Smooth muscle cell of the brain vasculature (primary cell): ENCODE measurements around the gene DAAM1.

ENCODE experiments used
- DNase-seq: peaks from one replicate; pipeline ENCODE4 v3.0.0-alpha.2; 2012; ENCODE audit warnings: low read depth, low spot score

Gene DAAM1

GRCh38 chr14:59254911-59255545 lies 66.6 kb downstream of the DAAM1 start:
- DNase-seq, result no peak

GRCh38 chr14:59256331-59256730 lies 67.9 kb downstream of the DAAM1 start:
- no peak for DNase-seq

DNA sequence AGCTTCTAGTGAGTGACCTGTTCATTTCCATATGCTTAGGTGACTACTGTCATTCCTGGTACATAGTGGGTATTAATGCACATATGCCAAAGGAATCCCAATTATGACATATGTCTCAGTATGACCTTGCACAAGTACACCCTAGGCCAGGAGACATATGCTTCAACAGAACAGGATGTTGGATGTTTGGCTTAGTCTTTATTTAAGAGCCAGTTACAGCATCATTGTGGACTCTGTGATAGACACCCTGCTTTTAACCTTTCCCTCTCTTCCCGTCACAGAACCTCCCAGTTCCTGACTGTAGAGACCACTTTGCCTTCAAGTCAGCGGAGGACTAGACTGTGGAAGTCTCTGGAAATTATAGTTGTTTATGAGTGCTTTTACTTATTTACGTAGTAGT lies 72.9 kb downstream of the DAAM1 start:
- no peak for DNase-seq

- DNase-seq, result no peak
Measured at GRCh38 chr14:59262717-59263454, 74.4 kb downstream of the DAAM1 start.

DNA sequence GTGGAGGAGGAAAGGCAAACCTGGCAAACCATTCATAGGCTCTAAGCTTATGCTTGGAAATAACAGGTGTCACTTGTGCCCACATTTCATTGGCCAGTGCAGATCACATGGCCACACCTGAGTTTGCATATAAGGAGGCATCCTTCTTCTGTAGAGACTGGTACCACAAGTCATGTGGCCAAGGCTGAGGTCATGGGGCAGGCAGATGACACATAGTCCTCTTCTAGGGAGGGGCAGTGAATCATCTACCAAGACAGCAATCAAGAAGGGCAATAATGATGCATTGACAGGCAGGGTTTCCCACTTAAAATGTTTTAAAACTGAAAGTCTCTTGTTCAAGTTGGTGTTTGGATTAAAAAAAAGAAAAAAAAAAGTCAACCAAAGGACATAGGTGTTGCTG lies 77.3 kb downstream of the DAAM1 start:
- no peak for DNase-seq

DNA sequence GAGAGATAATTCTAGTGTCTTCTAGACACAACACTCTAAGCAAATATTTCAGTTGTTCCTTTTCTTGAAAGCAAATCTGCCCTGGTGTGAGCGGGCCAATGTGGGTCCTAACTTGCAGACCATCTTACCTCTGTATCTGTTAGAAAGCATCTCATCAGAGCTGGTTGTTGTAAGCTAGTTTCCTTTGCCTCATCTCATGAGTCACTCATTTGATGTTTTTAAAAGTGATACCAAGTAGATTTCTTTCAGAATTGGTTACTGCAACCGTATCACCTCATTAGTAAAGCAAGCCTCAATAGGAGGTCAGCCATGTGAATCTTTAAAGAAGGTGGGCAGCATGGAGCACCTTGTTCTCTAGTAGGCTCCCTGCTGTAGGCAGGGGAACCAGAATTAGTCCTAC lies 78.6 kb downstream of the DAAM1 start:
- DNase-seq, result no peak

DNA sequence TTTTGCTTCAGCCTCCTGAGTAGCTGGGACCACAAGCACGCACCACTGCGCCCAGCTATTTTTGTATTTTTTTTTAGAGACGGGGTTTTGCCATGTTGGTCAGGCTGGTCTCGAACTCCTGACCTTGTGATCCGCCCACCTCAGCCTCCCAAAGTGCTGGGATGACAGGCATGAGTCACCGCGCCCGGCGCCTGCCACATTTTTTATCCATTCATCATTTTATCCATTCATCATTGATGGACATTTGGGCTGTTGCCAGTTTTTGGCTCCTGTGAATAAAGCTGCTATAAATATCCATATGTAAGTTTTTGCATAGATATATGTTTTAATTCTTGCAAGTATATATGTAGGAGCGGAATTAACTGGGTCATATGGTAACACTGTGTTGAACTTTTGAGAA lies 79.5 kb downstream of the DAAM1 start:
- DNase-seq, result no peak

- no peak for DNase-seq
Measured at GRCh38 chr14:59268858-59269257, 80.4 kb downstream of the DAAM1 start.

GRCh38 chr14:59269466-59269865 lies 81.0 kb downstream of the DAAM1 start:
- no peak for DNase-seq

GRCh38 chr14:59271256-59271655 lies 82.8 kb downstream of the DAAM1 start:
- no peak for DNase-seq

GRCh38 chr14:59271734-59272133 lies 83.3 kb downstream of the DAAM1 start:
- DNase-seq, result no peak

GRCh38 chr14:59272633-59273032 lies 84.2 kb downstream of the DAAM1 start:
- DNase-seq, result no peak

DNA sequence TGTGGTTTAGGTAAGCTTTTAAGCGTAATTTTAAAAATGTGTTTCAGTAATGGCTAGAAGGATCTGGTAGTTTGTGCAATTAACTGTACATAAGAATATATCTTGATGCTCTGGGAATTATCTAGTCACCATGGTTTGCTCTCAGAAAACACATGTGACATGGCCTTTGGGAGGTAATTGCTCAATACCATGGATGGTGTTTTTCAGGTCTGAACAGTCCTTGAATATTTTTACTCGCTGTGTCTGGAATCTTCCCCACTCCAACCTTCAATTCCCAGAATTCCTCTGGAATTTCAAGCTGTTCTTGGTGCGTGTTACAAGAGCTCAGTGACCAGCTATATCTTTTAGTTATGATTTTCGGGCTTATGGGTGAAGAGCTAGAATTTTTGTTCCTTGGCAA lies 85.3 kb downstream of the DAAM1 start:
- no peak for DNase-seq

GRCh38 chr14:59274991-59275391 lies 86.5 kb downstream of the DAAM1 start:
- DNase-seq, result no peak

- DNase-seq, result no peak
Measured at GRCh38 chr14:59275668-59276067, 87.2 kb downstream of the DAAM1 start.

GRCh38 chr14:59276235-59276634 lies 87.8 kb downstream of the DAAM1 start:
- DNase-seq, result no peak

DNA sequence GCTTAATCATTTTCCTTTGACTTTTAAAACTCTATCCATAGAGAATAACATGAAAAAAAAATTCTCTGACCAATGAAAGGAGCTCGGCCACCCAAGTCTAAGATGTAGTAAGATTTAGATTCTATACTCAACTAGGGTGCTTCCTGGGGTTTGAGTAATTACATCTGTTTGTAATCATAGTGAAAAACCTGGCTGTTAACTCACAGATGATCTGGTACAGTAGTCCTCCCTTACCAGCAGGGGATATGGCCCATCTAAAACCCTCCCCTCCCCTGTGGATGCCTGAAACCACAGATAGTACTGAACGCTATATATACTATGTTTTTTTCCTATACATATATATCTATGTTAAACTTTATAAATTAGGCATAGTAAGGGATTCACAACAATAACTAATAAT lies 89.2 kb downstream of the DAAM1 start:
- no peak for DNase-seq

DNA sequence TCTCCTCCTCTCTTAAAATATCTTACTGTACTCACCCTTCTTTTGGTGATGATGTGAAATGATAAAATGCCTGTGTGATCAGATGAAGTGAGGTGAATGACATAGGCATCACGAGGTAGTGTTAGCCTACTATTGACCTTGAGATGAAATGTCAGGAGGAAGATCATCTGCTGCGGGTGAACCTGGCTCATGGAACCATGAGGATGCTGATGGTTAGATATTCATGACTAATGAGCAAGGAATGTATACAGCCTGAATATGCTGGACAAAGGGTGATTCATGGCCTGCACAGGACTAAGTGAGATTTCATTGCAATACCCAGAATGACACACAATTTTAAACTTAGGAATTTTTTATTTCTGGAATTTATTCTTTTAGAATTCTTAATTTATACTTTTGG lies 89.6 kb downstream of the DAAM1 start:
- DNase-seq, result no peak

- no peak for DNase-seq
Measured at GRCh38 chr14:59280961-59281360, 92.5 kb downstream of the DAAM1 start.

- DNase-seq, result no peak
Measured at GRCh38 chr14:59281609-59282377, 93.3 kb downstream of the DAAM1 start.

- DNase-seq, result no peak
Measured at GRCh38 chr14:59282378-59282765, 93.9 kb downstream of the DAAM1 start.

- no peak for DNase-seq
Measured at GRCh38 chr14:59283361-59283760, 94.9 kb downstream of the DAAM1 start.

DNA sequence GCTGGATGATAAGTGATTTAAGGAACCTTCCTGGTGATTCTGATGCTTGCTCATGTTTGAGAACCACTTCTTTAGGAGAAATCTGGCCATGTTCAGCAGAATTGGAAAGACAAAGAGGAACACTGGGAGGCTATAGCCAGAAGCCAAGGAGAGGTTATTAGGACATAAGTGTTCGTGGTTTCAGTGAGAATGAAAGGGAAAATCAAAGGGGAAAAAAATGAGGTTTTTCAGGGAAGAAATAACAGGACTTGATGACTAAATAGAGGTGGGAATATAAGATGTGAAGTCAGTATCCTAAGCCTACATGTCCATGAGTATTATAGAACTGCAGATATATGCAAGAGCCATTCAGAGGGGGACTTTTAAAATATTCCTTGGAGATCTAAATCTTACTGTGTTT lies 95.6 kb downstream of the DAAM1 start:
- no peak for DNase-seq
